Progenitor cell of endocrine pancreas (in vitro differentiated cells): ENCODE measurements around the gene SATB1. TPM values are rescaled to one million over a fixed set of nuclear protein-coding genes. Genes with fewer than 3 reads are reported as not detected.

Experiments
- DNase-seq: peaks from one replicate; pipeline ENCODE4 v3.0.0; 2021; ENCODE audit warnings: low spot score; ENCODE audit not compliant: unreplicated experiment
- H3K27ac Mint-ChIP-seq: 2 replicates; pipeline ENCODE4 v1.8.0; 2021; ENCODE audit warnings: mild to moderate bottlenecking, moderate library complexity, mixed read lengths
- H3K27me3 Mint-ChIP-seq: 2 replicates; pipeline ENCODE4 v1.8.0; 2021; ENCODE audit warnings: mixed read lengths
- H3K36me3 Mint-ChIP-seq: 2 replicates; pipeline ENCODE4 v1.8.0; 2022; ENCODE audit warnings: mixed read lengths; ENCODE audit not compliant: insufficient read depth
- H3K4me1 Mint-ChIP-seq: 2 replicates; pipeline ENCODE4 v1.8.0; 2021; ENCODE audit warnings: low read depth, mixed read lengths
- H3K4me3 Mint-ChIP-seq: 2 replicates; pipeline ENCODE4 v1.8.0; 2021; ENCODE audit warnings: low read depth, mild to moderate bottlenecking, moderate library complexity, mixed read lengths
- H3K9me3 Mint-ChIP-seq: 2 replicates; pipeline ENCODE4 v1.8.0; 2021; ENCODE audit warnings: low read depth, mixed read lengths
- total RNA-seq: library from RNA; stranded (reverse); gene quantifications from 2 replicates; pipeline ENCODE4 v1.2.1, GENCODE V29; 2021
- TF ChIP-seq, protein P1 (sequence below): fragments of 200-600 bp; sonication (generic); IDR thresholded peaks from one replicate; pipeline ENCODE4 v1.5.0; 2021; ENCODE audit warnings: antibody characterized with exemption, mild to moderate bottlenecking; ENCODE audit not compliant: unreplicated experiment

SATB1 gene
- total RNA-seq, 1 donor from 2014 or later, result 65.6 TPM

DNA sequence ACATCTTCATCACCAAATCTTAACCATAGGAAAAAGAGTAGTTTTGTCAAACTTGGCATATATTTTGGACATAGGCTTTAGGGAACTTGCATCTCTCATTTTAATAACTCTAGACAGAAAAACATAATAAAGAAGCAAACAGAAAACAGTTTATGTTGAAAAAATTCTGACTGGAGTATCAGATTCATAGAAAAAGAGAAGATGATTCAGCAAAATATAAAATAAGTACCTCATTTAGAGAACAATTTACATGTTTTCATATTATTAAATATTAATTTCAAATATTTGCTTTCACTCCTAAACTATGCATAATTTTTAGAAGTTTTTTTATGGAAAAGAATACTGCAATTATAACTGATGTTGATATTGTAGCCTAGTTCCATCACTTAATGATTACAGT lies 12.5 kb downstream of the SATB1 start:
- H3K27ac Mint-ChIP-seq, result no peak overlapping the region
- H3K4me1 Mint-ChIP-seq, result peaks cover 4% of the 10 kb centered on the region

DNA sequence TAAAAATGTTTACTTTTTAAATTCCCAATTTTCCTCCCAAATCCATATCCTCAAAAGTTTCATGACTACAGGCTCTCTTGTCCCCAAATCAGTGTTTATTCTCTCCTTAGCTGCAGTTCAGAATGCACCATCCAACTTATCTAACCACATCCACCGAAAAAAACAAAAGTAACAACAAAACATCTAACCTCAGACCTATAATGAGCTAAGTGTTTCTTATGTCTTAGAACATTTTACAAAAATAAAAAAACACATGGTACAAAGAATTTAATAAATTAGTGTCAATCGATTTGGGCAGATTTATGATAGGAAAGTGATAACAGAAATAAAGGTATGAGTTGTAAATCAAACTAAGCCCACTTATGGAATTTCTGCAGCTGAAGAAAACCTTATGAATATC lies 13.6 kb downstream of the SATB1 start:
- H3K27me3 Mint-ChIP-seq, result no peaks in the 10 kb centered on the region
- H3K36me3 Mint-ChIP-seq, result peaks cover 10% of the 10 kb centered on the region
- TF ChIP-seq, protein P1, sequence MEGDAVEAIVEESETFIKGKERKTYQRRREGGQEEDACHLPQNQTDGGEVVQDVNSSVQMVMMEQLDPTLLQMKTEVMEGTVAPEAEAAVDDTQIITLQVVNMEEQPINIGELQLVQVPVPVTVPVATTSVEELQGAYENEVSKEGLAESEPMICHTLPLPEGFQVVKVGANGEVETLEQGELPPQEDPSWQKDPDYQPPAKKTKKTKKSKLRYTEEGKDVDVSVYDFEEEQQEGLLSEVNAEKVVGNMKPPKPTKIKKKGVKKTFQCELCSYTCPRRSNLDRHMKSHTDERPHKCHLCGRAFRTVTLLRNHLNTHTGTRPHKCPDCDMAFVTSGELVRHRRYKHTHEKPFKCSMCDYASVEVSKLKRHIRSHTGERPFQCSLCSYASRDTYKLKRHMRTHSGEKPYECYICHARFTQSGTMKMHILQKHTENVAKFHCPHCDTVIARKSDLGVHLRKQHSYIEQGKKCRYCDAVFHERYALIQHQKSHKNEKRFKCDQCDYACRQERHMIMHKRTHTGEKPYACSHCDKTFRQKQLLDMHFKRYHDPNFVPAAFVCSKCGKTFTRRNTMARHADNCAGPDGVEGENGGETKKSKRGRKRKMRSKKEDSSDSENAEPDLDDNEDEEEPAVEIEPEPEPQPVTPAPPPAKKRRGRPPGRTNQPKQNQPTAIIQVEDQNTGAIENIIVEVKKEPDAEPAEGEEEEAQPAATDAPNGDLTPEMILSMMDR, result no peak
- no peaks in the 10 kb centered on the region for H3K9me3 Mint-ChIP-seq
- no peak overlapping the region for H3K4me3 Mint-ChIP-seq
- peak overlapping the region; percentile 47 for H3K27ac Mint-ChIP-seq
- no peaks in the 10 kb centered on the region for H3K4me1 Mint-ChIP-seq
- no peak for DNase-seq

More for the DNA sequence above, 12.5 kb downstream of the SATB1 start:
- TF ChIP-seq, protein P1, result no peak
- H3K36me3 Mint-ChIP-seq, result peaks cover 9% of the 10 kb centered on the region
- no peak for DNase-seq
- no peaks in the 10 kb centered on the region for H3K9me3 Mint-ChIP-seq
- no peak overlapping the region for H3K4me3 Mint-ChIP-seq
- H3K27me3 Mint-ChIP-seq, result no peaks in the 10 kb centered on the region

DNA sequence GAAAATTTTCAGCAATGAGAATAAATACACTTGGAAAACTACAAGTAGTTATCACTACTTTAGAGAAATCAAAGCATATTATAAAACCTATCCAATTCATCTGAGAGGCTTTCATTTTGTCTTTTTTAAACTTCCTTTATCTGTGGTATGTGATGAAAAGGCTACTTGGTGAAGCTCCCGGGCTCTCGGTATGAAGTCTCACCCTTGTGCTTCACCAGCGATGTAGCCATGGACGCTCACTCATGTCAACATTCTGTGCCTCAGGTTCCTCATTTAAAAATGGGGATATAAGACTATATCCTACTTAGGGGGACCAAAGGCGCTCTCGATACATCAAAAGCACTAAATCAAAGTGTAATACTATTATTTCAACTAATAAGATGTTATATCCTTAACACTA lies 14.9 kb downstream of the SATB1 start:
- H3K4me3 Mint-ChIP-seq, result no peak overlapping the region
- H3K27ac Mint-ChIP-seq, result no peak overlapping the region
- no peaks in the 10 kb centered on the region for H3K4me1 Mint-ChIP-seq

DNA sequence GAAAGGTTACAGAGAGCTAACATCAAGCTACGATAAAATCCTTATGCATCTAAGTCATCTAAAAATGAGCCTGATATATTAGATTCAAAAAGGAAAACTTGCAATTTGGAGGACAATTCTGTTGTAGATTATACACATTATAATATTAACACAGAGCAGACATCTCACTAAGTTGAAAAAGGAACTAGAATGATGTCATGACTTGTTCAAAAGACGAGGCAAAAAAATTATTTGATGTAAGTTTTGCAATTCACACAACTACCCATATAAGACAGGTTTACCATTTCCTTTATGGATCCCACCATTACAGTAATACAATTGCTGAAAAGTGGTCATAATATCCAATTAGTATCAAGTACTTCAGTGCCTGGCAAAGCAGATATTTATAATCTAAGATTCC lies 15.9 kb downstream of the SATB1 start:
- Mint-ChIP-seq H3K27me3 (no peaks in the 10 kb centered on the region), H3K4me3 (no peak overlapping the region), H3K9me3 (no peaks in the 10 kb centered on the region), H3K36me3 (peaks cover 8% of the 10 kb centered on the region), H3K4me1 (no peaks in the 10 kb centered on the region), H3K27ac (no peak overlapping the region)
- no peak for DNase-seq
- TF ChIP-seq, protein P1, result no peak

More for the DNA sequence above, 14.9 kb downstream of the SATB1 start:
- Mint-ChIP-seq H3K9me3 (no peaks in the 10 kb centered on the region), H3K27me3 (no peaks in the 10 kb centered on the region), H3K36me3 (peaks cover 9% of the 10 kb centered on the region)
- TF ChIP-seq, protein P1, result no peak
- DNase-seq, result no peak

DNA sequence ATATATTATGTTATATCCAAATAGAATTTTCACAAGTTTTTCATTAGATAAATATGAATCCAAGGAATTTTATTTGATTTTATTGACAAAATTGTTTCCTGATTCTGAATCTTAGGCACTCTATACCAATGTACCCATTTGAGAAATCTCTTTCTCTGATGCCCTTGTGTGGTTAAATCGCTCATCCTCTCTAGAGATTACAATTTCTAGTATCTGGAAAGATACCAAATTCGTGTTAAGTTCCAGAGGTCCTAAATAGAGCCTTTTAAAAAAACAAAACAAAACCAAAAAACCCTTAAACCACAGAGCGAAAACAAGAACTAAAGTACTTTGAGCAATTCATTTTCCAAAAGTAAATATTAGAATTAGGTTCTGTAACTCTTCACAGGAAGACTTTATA lies 20.0 kb downstream of the SATB1 start:
- Mint-ChIP-seq H3K27me3 (no peaks in the 10 kb centered on the region), H3K9me3 (no peaks in the 10 kb centered on the region), H3K36me3 (peaks cover 12% of the 10 kb centered on the region), H3K4me3 (no peak overlapping the region), H3K4me1 (no peaks in the 10 kb centered on the region), H3K27ac (no peak overlapping the region)
- DNase-seq, result no peak
- TF ChIP-seq, protein P1, result no peak
